Esophagus squamous epithelium (tissue), 5 donors: ENCODE measurements around the gene UBE2M. TPM values are rescaled to one million over a fixed set of nuclear protein-coding genes. Genes with fewer than 3 reads are reported as not detected.
A peak's percentile ranks its signal among the peaks of the same experiment; 100 is the strongest.
"Not testable (repeated sequence)": the region's sequence is repeated elsewhere in the genome, so short reads cannot be mapped to it uniquely, and the experiment has no call there.

ENCODE experiments used
- DNase-seq: peaks from one replicate; lab custom pipeline; 2025; lab: John Stamatoyannopoulos, UW
- H3K27ac ChIP-seq, 4 donors: fragments of 200-600 bp; sonication (generic); one replicate each; pipeline ENCODE4 v1.5.1; 2016 to 2019; ENCODE audit warnings: mild to moderate bottlenecking in 1 of 4
- H3K27me3 ChIP-seq, 4 donors: fragments of 200-600 bp; sonication (generic); 1 replicate in 3 of 4; 2 replicates in 1 of 4; pipeline versions ENCODE4 v1.5.1 to v1.6.0; 2017 to 2021; ENCODE audit warnings: antibody characterized with exemption in 1 of 4
- H3K36me3 ChIP-seq, 3 donors: fragments of 200-600 bp; sonication (generic); one replicate each; pipeline ENCODE4 v1.5.1; 2016 to 2019
- H3K4me1 ChIP-seq, 3 donors: fragments of 200-600 bp; sonication (generic); one replicate each; pipeline ENCODE4 v1.5.1; 2017 to 2019
- H3K4me3 ChIP-seq, 4 donors: fragments of 200-600 bp; sonication (generic); 1 replicate in 3 of 4; 2 replicates in 1 of 4; pipeline ENCODE4 v1.5.1; 2016 to 2019; ENCODE audit warnings: mild to moderate bottlenecking in 2 of 4, moderate library complexity in 1 of 4
- H3K9me3 ChIP-seq, 3 donors: fragments of 200-600 bp; sonication (generic); one replicate each; pipeline ENCODE4 v1.5.1; 2016 to 2019
- CTCF ChIP-seq, 6 experiments: fragments of 450-650 bp in 4 of 6; fragments of 200-600 bp in 2 of 6; sonication (generic) in 2 of 6; IDR thresholded peaks; one replicate each; pipeline ENCODE4 v1.5.1; 2016 to 2019; ENCODE audit warnings: antibody characterized with exemption in 6 of 6, mild to moderate bottlenecking in 4 of 6, moderate library complexity in 4 of 6
- POLR2A ChIP-seq, 4 donors: fragments of 450-650 bp; IDR thresholded peaks; one replicate each; pipeline ENCODE4 v1.6.1; 2017; ENCODE audit warnings: antibody characterized with exemption in 4 of 4, mild to moderate bottlenecking in 4 of 4, moderate library complexity in 3 of 4
- WGBS, 2 donors: methylation state at CpG; one replicate each; pipeline ENCODE4 v1.1.5; 2018; 5-methylcytosine and 5-hydroxymethylcytosine counted together
- intact Hi-C: fragments of 100-400 bp; cut with DNase I; formaldehyde crosslinking; loops from one replicate; pipeline ENCODE4 v1.15.0; 2022
- total RNA-seq, 4 donors: library from RNA; depleted of rRNA; stranded (reverse); fragments of >200 nt; gene quantifications; one replicate each; pipeline ENCODE4 v1.1.0, GENCODE V29; 2016
- donor health status: DM: yes; HTN: yes; CAD: no.

The UBE2M gene
- total RNA-seq, 4 donors from 2014 or later = 22.0 to 37.4 (median 24.7) TPM

GRCh38 chr19:58543826-58544590 is 14.4 kb downstream of the UBE2M start, which contains the start of gene TRIM28:
TRIM28 (plus strand) TSS chr19:58544064; CDS start chr19:58544758, 694 bp downstream.
- peak within 1 kb of the TSS; percentile 64 to 98 (median 80) for H3K4me3 ChIP-seq
- H3K4me1 ChIP-seq = peaks cover 24 to 45% (median 29%) of the 10 kb centered on the region in 3 donors
- peak within 1 kb of the TSS; percentile 93 to 98 (median 95) for H3K27ac ChIP-seq
- 0% methylated on average over 2 to 5 of the region's 73 CpGs for WGBS, 2 donors
- intact Hi-C loops = no loop called here
- peaks cover 20 to 38% (median 20%) of the 10 kb centered on the region in 3 donors for H3K36me3 ChIP-seq
- H3K27me3 ChIP-seq = peaks cover 0 to 18% (median 0%) of the 10 kb centered on the region in 4 donors
- TF ChIP-seq POLR2A (IDR thresholded peaks at IDR 0.05) (peak in 3 of 4 donors; percentile 87 to 97 (median 97)), CTCF (IDR thresholded peaks at IDR 0.05) (peak in 3 of 6 experiments; percentile 1 to 21 (median 16))
- H3K9me3 ChIP-seq = no peaks in the 10 kb centered on the region
- DNase-seq = no peak

- Histone ChIP-seq H3K27ac (peak overlapping the region; percentile 93 to 98 (median 95)), H3K4me3 (peak overlapping the region in 2 of 4 donors; percentile 80 to 98), H3K4me1 (peaks cover 30 to 50% (median 39%) of the 10 kb centered on the region in 3 donors), H3K27me3 (peaks cover 0 to 30% (median 0%) of the 10 kb centered on the region in 4 donors), H3K36me3 (peaks cover 8 to 26% (median 8%) of the 10 kb centered on the region in 3 donors)
- intact Hi-C loops, H3K9me3 ChIP-seq, DNase-seq: not testable (repeated sequence)
- 75 to 78% methylated on average over 16 to 18 of the region's 18 CpGs for WGBS, 2 donors
Observed at GRCh38 chr19:58542641-58543372, 15.6 kb downstream of the UBE2M start.

DNA sequence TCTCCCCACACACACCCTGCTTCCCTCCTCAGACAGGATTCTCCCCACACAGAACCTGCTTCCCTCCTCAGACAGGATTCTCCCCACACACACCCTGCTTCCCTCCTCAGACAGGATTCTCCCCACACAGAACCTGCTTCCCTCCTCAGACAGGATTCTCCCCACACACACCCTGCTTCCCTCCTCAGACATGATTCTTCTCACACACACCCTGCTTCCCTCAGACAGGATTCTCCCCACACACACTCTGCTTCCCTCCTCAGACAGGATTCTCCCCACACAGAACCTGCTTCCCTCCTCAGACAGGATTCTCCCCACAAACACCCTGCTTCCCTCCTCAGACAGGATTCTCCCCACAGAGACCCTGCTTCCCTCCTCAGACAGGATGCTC is 19.2 kb downstream of the UBE2M start:
- H3K27ac ChIP-seq, intact Hi-C loops, DNase-seq, H3K9me3 ChIP-seq, H3K36me3 ChIP-seq, H3K4me3 ChIP-seq: not testable (repeated sequence)
- Histone ChIP-seq H3K4me1 (peaks cover 7 to 24% (median 15%) of the 10 kb centered on the region in 3 donors), H3K27me3 (peaks cover 0 to 44% (median 0%) of the 10 kb centered on the region in 4 donors)

GRCh38 chr19:58538257-58539168 is 19.9 kb downstream of the UBE2M start:
- no peak for DNase-seq
- Histone ChIP-seq H3K4me1 (peaks cover 7 to 22% (median 15%) of the 10 kb centered on the region in 3 donors), H3K27me3 (peaks cover 0 to 44% (median 0%) of the 10 kb centered on the region in 4 donors), H3K9me3 (no peaks in the 10 kb centered on the region), H3K27ac (peak overlapping the region; percentile 44 to 68 (median 50)), H3K4me3 (peak overlapping the region; percentile 22 to 63 (median 42)), H3K36me3 (no peaks in the 10 kb centered on the region)
- WGBS, 2 donors = 2 to 3% methylated on average over 23 to 33 of the region's 55 CpGs
- TF ChIP-seq POLR2A (IDR thresholded peaks at IDR 0.05) (no peak), CTCF (IDR thresholded peaks at IDR 0.05) (no peak)
- intact Hi-C loops = no loop called here

GRCh38 chr19:58536852-58537798 is 21.3 kb downstream of the UBE2M start:
- Histone ChIP-seq H3K4me3 (no peak overlapping the region), H3K36me3 (no peaks in the 10 kb centered on the region), H3K27me3 (peaks cover 0 to 44% (median 0%) of the 10 kb centered on the region in 4 donors), H3K9me3 (no peaks in the 10 kb centered on the region), H3K4me1 (peaks cover 7 to 15% (median 10%) of the 10 kb centered on the region in 3 donors), H3K27ac (no peak overlapping the region)
- DNase-seq = no peak
- intact Hi-C loops = no loop called here
- no peak for TF ChIP-seq CTCF (IDR thresholded peaks at IDR 0.05)
- TF ChIP-seq POLR2A (IDR thresholded peaks at IDR 0.05) = no peak
- 87% methylated on average over 6 of the region's 8 CpGs for WGBS, 2 donors
